ENCODE measurements around the gene TEX51.

Gene TEX51

GRCh38 chr2:126933711-126934091 is 35.0 kb downstream of the TEX51 start:
- TF ChIP-seq FOXM1 (IDR thresholded peaks at IDR 0.05; ENCODE audit: borderline replicate concordance, low read depth) (no peak), YY1 (IDR thresholded peaks at IDR 0.05; ENCODE audit: low read depth) (no peak), TEAD4 (IDR thresholded peaks at IDR 0.05) (no peak), CREB1 (IDR thresholded peaks at IDR 0.05; ENCODE audit: low read depth) (no peak), TCF12 (IDR thresholded peaks at IDR 0.05; ENCODE audit: low read depth) (no peak), MAX (IDR thresholded peaks at IDR 0.05) (no peak), RAD21 (IDR thresholded peaks at IDR 0.05; ENCODE audit: low read depth) (no peak), USF1 (IDR thresholded peaks at IDR 0.05) (no peak), CEBPB (IDR thresholded peaks at IDR 0.05) (no peak), TAF1 (IDR thresholded peaks at IDR 0.05; ENCODE audit: low read depth) (no peak), REST (IDR thresholded peaks at IDR 0.05; ENCODE audit: low read depth) (no peak), NFIC (IDR thresholded peaks at IDR 0.05) (no peak), EP300 (IDR thresholded peaks at IDR 0.05; ENCODE audit: borderline replicate concordance) (no peak), EGR1 (IDR thresholded peaks at IDR 0.05) (no peak), ZBTB7A (IDR thresholded peaks at IDR 0.05; ENCODE audit: low read depth) (no peak)

- no peak for TF ChIP-seq YY1 (IDR thresholded peaks at IDR 0.05; ENCODE audit: low read depth)
- no peak for TF ChIP-seq ZBTB7A (IDR thresholded peaks at IDR 0.05; ENCODE audit: low read depth)
These were observed 36.1 kb downstream of the TEX51 start for GRCh38 chr2:126934809-126935208.

- TF ChIP-seq ZBTB7A (IDR thresholded peaks at IDR 0.05; ENCODE audit: low read depth) (no peak), EGR1 (IDR thresholded peaks at IDR 0.05) (no peak), TAF1 (IDR thresholded peaks at IDR 0.05; ENCODE audit: low read depth) (no peak), CREB1 (IDR thresholded peaks at IDR 0.05; ENCODE audit: low read depth) (no peak), FOXM1 (IDR thresholded peaks at IDR 0.05; ENCODE audit: borderline replicate concordance, low read depth) (no peak), NFIC (IDR thresholded peaks at IDR 0.05) (no peak), CEBPB (IDR thresholded peaks at IDR 0.05) (no peak), MAX (IDR thresholded peaks at IDR 0.05) (no peak), TCF12 (IDR thresholded peaks at IDR 0.05; ENCODE audit: low read depth) (no peak), EP300 (IDR thresholded peaks at IDR 0.05; ENCODE audit: borderline replicate concordance) (no peak), REST (IDR thresholded peaks at IDR 0.05; ENCODE audit: low read depth) (no peak), TEAD4 (IDR thresholded peaks at IDR 0.05) (no peak), USF1 (IDR thresholded peaks at IDR 0.05) (no peak), YY1 (IDR thresholded peaks at IDR 0.05; ENCODE audit: low read depth) (no peak), RAD21 (IDR thresholded peaks at IDR 0.05; ENCODE audit: low read depth) (no peak)
These were observed 37.1 kb downstream of the TEX51 start for GRCh38 chr2:126935774-126936173.

- TF ChIP-seq TCF12 (IDR thresholded peaks at IDR 0.05; ENCODE audit: low read depth) (no peak), TEAD4 (IDR thresholded peaks at IDR 0.05) (no peak), MAX (IDR thresholded peaks at IDR 0.05) (no peak), ZBTB7A (IDR thresholded peaks at IDR 0.05; ENCODE audit: low read depth) (no peak), TAF1 (IDR thresholded peaks at IDR 0.05; ENCODE audit: low read depth) (no peak), FOXM1 (IDR thresholded peaks at IDR 0.05; ENCODE audit: borderline replicate concordance, low read depth) (no peak), CEBPB (IDR thresholded peaks at IDR 0.05) (no peak), RAD21 (IDR thresholded peaks at IDR 0.05; ENCODE audit: low read depth) (no peak), USF1 (IDR thresholded peaks at IDR 0.05) (no peak), CREB1 (IDR thresholded peaks at IDR 0.05; ENCODE audit: low read depth) (no peak), YY1 (IDR thresholded peaks at IDR 0.05; ENCODE audit: low read depth) (no peak), NFIC (IDR thresholded peaks at IDR 0.05) (no peak), REST (IDR thresholded peaks at IDR 0.05; ENCODE audit: low read depth) (no peak), EGR1 (IDR thresholded peaks at IDR 0.05) (no peak), EP300 (IDR thresholded peaks at IDR 0.05; ENCODE audit: borderline replicate concordance) (no peak)
These were observed 37.6 kb downstream of the TEX51 start for GRCh38 chr2:126936219-126936723.
